Pancreas (tissue), 10 donors: ENCODE measurements around the gene PIGT. TPM values are rescaled to one million over a fixed set of nuclear protein-coding genes. Genes with fewer than 3 reads are reported as not detected.

Source experiments
- ATAC-seq, 4 donors: fragments of 200-7000 bp; cut with Tn5 transposase; one replicate each; pipeline versions ENCODE4 v1.8.0 to v1.9.1; 2020; ENCODE audit warnings: mild to moderate bottlenecking in 4 of 4, moderate library complexity in 4 of 4
- DNase-seq, 6 donors: peaks; one replicate each; pipeline ENCODE4 v3.0.0-alpha.2; 2020
- FAIRE-seq: peaks from 2 replicates; lab custom pipeline; 2012; peaks lifted over from hg19 to GRCh38; lab: Jason Lieb, UNC
- H3K27ac ChIP-seq, 4 donors: fragments of 200-600 bp; sonication (generic); 1 replicate in 3 of 4; 2 replicates in 1 of 4; pipeline versions ENCODE4 v1.5.0 to v1.8.0; 2020
- H3K27me3 ChIP-seq, 4 donors: fragments of 200-600 bp; one replicate each; pipeline ENCODE4 v1.8.0; 2021
- H3K36me3 ChIP-seq, 3 donors: fragments of 200-600 bp; sonication (generic) in 1 of 3; one replicate each; pipeline versions ENCODE4 v1.5.0 to v1.8.0; 2020 to 2021
- H3K4me1 ChIP-seq, 3 donors: fragments of 200-600 bp; one replicate each; pipeline ENCODE4 v1.8.0; 2021
- H3K4me3 ChIP-seq, 4 donors: fragments of 200-600 bp; sonication (generic) in 2 of 4; one replicate each; pipeline versions ENCODE4 v1.5.0 to v1.8.0; 2020 to 2021
- H3K9me3 ChIP-seq, 4 donors: fragments of 200-600 bp; one replicate each; pipeline ENCODE4 v1.8.0; 2021
- WGBS, 2 donors: extraction: QIAGEN DNeasy Blood & Tissue Kit; methylation state at CpG; one replicate each; pipeline ENCODE4 v1.1.7; 2013; 5-methylcytosine and 5-hydroxymethylcytosine counted together
- intact Hi-C, 3 donors: fragments of 100-400 bp; cut with DNase I; formaldehyde crosslinking; loops; one replicate each; pipeline versions ENCODE4 v1.11.1 to v1.14.2; 2022
- polyA plus RNA-seq, 2 donors: library from polyadenylated mRNA; stranded (reverse); fragments of 200-250 nt; gene quantifications; one replicate each; pipeline ENCODE4 v1.2.3, GENCODE V29; 2013
- total RNA-seq, 6 donors: library from RNA; stranded (reverse); fragmentation: NEBNext Ultra II Directional in 4 of 6; extraction: Animal tissue kit (Norgen Biotek cat#: 25700) in 4 of 6; gene quantifications; one replicate each; pipeline versions ENCODE4 v1.2.1 to v1.2.4, GENCODE V29; 2021 to 2023
- TF ChIP-seq, protein P1 (sequence below), 4 donors: fragments of 200-600 bp; sonication (generic) in 3 of 4; IDR thresholded peaks; one replicate each; pipeline versions ENCODE4 v1.5.0 to v1.8.0; 2021; ENCODE audit warnings: antibody characterized with exemption in 4 of 4
- donor health status: healthy with polysubstance abuse.
- donor health status: DM: no; HTN: no; CAD: no; lungs with moderate emphysema.
- donor health status: DM: no; HTN: no; CAD: no.
- donor health status: control.
- donor health status: control.
- donor health status: Bipolar disorder and iron deficiency.
- donor health status: DM: yes; HTN: yes; CAD: no.
- donor health status: DM: no; HTN: no; CAD: no.
- donor health status: DM: no; HTN: no; CAD: no.
- donor health status: DM: yes; HTN: yes; CAD: no.

Gene PIGT
- total and polyA plus RNA-seq, 8 donors, result 35.3 to 69.1 (median 52.7) TPM

DNA sequence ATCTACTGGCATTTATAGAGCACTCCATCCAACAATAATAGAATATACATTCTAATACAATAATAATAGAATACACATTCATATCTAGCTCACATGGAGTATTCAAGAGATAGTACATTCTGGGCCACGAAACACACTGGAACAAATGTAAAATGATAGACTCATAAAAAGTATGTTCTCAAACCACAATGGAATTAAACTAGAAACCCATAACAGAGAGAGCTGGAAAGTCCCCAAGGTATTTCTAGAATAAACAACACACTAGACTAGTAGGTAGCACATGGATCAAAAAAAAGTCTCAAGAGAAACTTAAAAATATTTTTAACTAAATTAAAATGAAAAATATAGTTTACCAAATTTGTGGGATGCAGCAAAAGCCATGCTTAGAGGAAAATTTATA, 28.7 kb upstream of the PIGT start:
- intact Hi-C loops, result no loop called here
- Histone ChIP-seq H3K9me3 (peaks cover 0 to 5% (median 0%) of the 10 kb centered on the region in 4 donors), H3K27me3 (no peaks in the 10 kb centered on the region), H3K4me3 (no peak overlapping the region), H3K27ac (no peak overlapping the region), H3K4me1 (no peaks in the 10 kb centered on the region), H3K36me3 (no peaks in the 10 kb centered on the region)
- DNase-seq, result no peak
- WGBS, 2 donors, result 90 to 96% methylated on average over 1 of the region's 1 CpG
- TF ChIP-seq, protein P1, sequence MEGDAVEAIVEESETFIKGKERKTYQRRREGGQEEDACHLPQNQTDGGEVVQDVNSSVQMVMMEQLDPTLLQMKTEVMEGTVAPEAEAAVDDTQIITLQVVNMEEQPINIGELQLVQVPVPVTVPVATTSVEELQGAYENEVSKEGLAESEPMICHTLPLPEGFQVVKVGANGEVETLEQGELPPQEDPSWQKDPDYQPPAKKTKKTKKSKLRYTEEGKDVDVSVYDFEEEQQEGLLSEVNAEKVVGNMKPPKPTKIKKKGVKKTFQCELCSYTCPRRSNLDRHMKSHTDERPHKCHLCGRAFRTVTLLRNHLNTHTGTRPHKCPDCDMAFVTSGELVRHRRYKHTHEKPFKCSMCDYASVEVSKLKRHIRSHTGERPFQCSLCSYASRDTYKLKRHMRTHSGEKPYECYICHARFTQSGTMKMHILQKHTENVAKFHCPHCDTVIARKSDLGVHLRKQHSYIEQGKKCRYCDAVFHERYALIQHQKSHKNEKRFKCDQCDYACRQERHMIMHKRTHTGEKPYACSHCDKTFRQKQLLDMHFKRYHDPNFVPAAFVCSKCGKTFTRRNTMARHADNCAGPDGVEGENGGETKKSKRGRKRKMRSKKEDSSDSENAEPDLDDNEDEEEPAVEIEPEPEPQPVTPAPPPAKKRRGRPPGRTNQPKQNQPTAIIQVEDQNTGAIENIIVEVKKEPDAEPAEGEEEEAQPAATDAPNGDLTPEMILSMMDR (IDR thresholded peaks at IDR 0.05), result no peak
- no peak for FAIRE-seq
- ATAC-seq, result no peak

DNA sequence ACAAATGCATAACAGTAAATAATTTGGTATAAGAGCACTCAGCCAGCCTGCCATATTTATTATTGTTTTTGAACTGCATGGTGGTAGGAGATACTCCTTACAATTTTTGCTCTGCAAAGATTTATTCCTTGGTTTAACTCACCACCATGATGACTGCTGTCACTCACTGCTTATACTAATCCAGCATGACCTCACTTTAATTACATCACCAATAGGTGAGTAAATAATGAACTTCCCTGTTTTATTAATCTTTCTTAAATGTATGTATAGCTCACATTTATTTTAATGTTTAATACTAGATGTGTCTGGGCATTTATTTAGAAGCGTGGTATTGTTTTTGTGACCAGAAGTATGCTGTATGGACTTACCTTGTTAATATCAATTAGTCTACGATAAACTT, 25.0 kb upstream of the PIGT start:
- peaks cover 0 to 5% (median 0%) of the 10 kb centered on the region in 4 donors for H3K9me3 ChIP-seq
- H3K4me1 ChIP-seq, result no peaks in the 10 kb centered on the region
- ATAC-seq (no peak), DNase-seq (no peak), FAIRE-seq (no peak)
- TF ChIP-seq, protein P1 (IDR thresholded peaks at IDR 0.05), result no peak
- 93 to 94% methylated on average over 2 of the region's 2 CpGs for WGBS, 2 donors
- no peaks in the 10 kb centered on the region for H3K27me3 ChIP-seq
- no peak overlapping the region for H3K27ac ChIP-seq
- no peaks in the 10 kb centered on the region for H3K36me3 ChIP-seq
- H3K4me3 ChIP-seq, result no peak overlapping the region
- intact Hi-C loops, result no loop called here

DNA sequence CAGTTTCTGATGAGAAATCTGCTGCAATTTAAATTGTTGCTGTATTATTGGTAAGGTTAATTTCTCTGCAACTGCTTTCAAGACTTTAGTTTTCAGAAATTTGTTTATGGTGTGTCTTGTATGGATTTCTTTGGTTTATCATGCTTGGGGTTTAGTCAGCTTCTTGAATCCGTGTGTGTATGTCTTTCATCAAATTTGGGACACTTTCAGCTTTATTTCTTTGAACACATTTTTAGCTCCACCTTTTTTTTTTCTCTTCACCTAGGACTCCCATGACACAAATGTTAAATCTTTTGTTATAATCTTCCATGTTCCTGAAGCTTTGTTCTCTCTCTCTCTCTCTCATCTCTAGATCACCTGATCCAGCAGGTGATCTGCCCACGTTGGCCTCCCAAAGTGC, 24.4 kb upstream of the PIGT start:
- ATAC-seq (no peak), DNase-seq (no peak), FAIRE-seq (no peak)
- TF ChIP-seq, protein P1 (IDR thresholded peaks at IDR 0.05), result no peak
- intact Hi-C loops, result no loop called here
- no peaks in the 10 kb centered on the region for H3K4me1 ChIP-seq
- H3K9me3 ChIP-seq, result peaks cover 0 to 5% (median 0%) of the 10 kb centered on the region in 4 donors
- H3K4me3 ChIP-seq, result no peak overlapping the region
- 58 to 69% methylated on average over 2 of the region's 2 CpGs for WGBS, 2 donors
- no peaks in the 10 kb centered on the region for H3K27me3 ChIP-seq
- no peaks in the 10 kb centered on the region for H3K36me3 ChIP-seq
- no peak overlapping the region for H3K27ac ChIP-seq

DNA sequence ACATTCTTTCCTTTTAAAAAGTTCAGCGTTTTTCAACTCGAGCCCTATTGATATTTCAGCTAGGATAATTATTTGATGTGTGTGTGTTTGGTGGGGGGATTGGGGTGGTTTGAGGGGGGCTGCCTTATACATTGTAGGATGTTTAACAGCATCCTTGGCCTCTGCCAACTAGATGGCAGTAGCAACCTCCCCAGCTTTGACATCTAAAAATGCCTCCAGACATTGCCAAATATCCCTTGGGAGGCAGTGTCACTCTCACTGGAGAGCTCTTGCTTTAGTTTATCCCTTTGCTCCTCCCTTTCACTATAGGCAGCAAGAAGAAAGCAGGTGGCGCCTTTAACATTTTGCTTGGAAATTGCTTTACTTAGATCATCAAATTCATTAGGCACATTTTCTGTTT, 23.2 kb upstream of the PIGT start:
- WGBS, 2 donors, result 80 to 85% methylated on average over 3 of the region's 3 CpGs
- H3K27me3 ChIP-seq, result no peaks in the 10 kb centered on the region
- FAIRE-seq, result no peak

More for the DNA sequence above, 23.2 kb upstream of the PIGT start:
- no peak overlapping the region for H3K4me3 ChIP-seq
- DNase-seq, result no peak
- H3K27ac ChIP-seq, result no peak overlapping the region
- TF ChIP-seq, protein P1 (IDR thresholded peaks at IDR 0.05), result no peak
- H3K9me3 ChIP-seq, result peaks cover 0 to under 1% (median 0%) of the 10 kb centered on the region in 4 donors
- intact Hi-C loops, result no loop called here
- no peaks in the 10 kb centered on the region for H3K36me3 ChIP-seq
- no peaks in the 10 kb centered on the region for H3K4me1 ChIP-seq
- ATAC-seq, result no peak
